Effector CD8-positive, alpha-beta T cell (primary cell): ENCODE measurements around the gene TAF1B.
"Not testable (repeated sequence)": the region's sequence is repeated elsewhere in the genome, so short reads cannot be mapped to it uniquely, and the experiment has no call there.

ENCODE experiments used
- DNase-seq: peaks from one replicate; lab custom pipeline; 2025; lab: John Stamatoyannopoulos, UW

TAF1B gene

GRCh38 chr2:9879455-9880194 lies 36.4 kb downstream of the TAF1B start:
- no peak for DNase-seq

- no peak for DNase-seq
Measured at GRCh38 chr2:9883897-9884296, 40.6 kb downstream of the TAF1B start.

- DNase-seq = no peak
Measured at GRCh38 chr2:9884436-9884835, 41.2 kb downstream of the TAF1B start.

- no peak for DNase-seq
Measured at GRCh38 chr2:9885036-9885684, 41.9 kb downstream of the TAF1B start.

- no peak for DNase-seq
Measured at GRCh38 chr2:9887513-9887912, 44.2 kb downstream of the TAF1B start.

GRCh38 chr2:9889812-9890261 lies 46.6 kb downstream of the TAF1B start:
- DNase-seq = no peak

- no peak for DNase-seq
Measured at GRCh38 chr2:9892236-9892635, 49.0 kb downstream of the TAF1B start.

GRCh38 chr2:9895669-9896590 lies 52.7 kb downstream of the TAF1B start:
- DNase-seq = no peak

- no peak for DNase-seq
Measured at GRCh38 chr2:9897331-9897737, 54.1 kb downstream of the TAF1B start.

- DNase-seq = no peak
Measured at GRCh38 chr2:9897846-9898245, 54.6 kb downstream of the TAF1B start.

GRCh38 chr2:9905413-9905812 lies 62.1 kb downstream of the TAF1B start:
- DNase-seq = no peak

- DNase-seq = no peak
Measured at GRCh38 chr2:9907402-9907801, 64.1 kb downstream of the TAF1B start.

- DNase-seq = no peak
Measured at GRCh38 chr2:9908639-9909038, 65.4 kb downstream of the TAF1B start.

GRCh38 chr2:9909106-9909505 lies 65.8 kb downstream of the TAF1B start:
- no peak for DNase-seq

- DNase-seq = no peak
Measured at GRCh38 chr2:9910699-9911098, 67.4 kb downstream of the TAF1B start.

- DNase-seq = no peak
Measured at GRCh38 chr2:9912468-9912867, 69.2 kb downstream of the TAF1B start.

GRCh38 chr2:9914384-9915065 lies 71.3 kb downstream of the TAF1B start:
- no peak for DNase-seq

- no peak for DNase-seq
Measured at GRCh38 chr2:9918275-9918674, 75.0 kb downstream of the TAF1B start.

- no peak for DNase-seq
Measured at GRCh38 chr2:9919512-9919911, 76.2 kb downstream of the TAF1B start.

GRCh38 chr2:9927020-9927419 lies 83.7 kb downstream of the TAF1B start:
- DNase-seq = not testable (repeated sequence)

GRCh38 chr2:9937258-9937657 lies 94.0 kb downstream of the TAF1B start:
- no peak for DNase-seq

- no peak for DNase-seq
Measured at GRCh38 chr2:9937968-9938367, 94.7 kb downstream of the TAF1B start.
